ENCODE data around the gene MSH3.
"Not testable (repeated sequence)": the region's sequence is repeated elsewhere in the genome, so short reads cannot be mapped to it uniquely, and the experiment has no call there.

The MSH3 gene

DNA sequence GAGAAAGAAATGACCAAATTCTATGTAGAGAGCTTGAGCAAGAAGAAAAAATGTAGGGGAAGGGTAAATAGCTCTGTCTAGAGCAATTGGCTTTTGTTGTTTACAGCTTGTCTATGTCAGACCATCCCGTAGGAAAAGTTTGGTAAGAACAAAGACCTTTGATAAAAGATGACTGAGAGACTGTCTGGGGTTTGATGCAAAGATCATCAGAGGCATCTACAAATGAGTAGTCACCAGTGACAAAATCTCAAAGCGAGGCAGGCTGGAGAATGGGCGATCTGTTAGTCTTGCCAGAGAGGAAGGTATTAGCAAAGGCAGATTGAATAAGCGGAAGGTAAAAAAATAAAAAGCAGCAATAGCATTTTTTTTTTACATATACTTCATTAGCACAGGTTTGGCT, 180.7 kb downstream of the MSH3 start:
- H3K4me1 ChIP-seq (ENCODE audit: insufficient read depth, low read length): no peaks in the 10 kb centered on the region
- H3K9me3 ChIP-seq (ENCODE audit: low read length): no peaks in the 10 kb centered on the region
- no peak overlapping the region for H2AFZ ChIP-seq (ENCODE audit: low read depth, low read length)
- no peaks in the 10 kb centered on the region for H3K36me3 ChIP-seq (ENCODE audit: insufficient read depth, low read length)
- H3K27me3 ChIP-seq (ENCODE audit: insufficient read depth, low read length): no peaks in the 10 kb centered on the region
- no peak overlapping the region for H3K4me3 ChIP-seq (ENCODE audit: low read length)

DNA sequence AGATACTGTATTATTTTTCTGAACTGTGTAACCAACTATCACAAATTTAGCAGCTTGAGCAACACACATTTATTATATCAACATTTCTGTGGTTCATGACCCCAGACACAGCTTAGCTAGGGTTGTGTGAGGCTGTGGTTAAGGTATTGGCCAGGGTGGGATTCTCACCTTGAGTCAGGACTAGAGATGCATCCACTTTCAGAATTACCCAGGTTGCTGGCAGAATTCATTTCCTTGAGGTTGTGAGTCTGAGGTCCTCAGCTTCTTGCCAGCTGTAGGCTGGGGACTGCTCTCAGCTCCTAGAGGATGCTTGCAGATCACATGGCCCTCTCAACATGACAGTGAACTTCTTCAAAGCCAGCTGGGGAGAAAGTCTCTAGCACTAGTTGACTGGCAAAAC, 183.2 kb downstream of the MSH3 start:
- no peaks in the 10 kb centered on the region for H3K4me1 ChIP-seq (ENCODE audit: insufficient read depth, low read length)

DNA sequence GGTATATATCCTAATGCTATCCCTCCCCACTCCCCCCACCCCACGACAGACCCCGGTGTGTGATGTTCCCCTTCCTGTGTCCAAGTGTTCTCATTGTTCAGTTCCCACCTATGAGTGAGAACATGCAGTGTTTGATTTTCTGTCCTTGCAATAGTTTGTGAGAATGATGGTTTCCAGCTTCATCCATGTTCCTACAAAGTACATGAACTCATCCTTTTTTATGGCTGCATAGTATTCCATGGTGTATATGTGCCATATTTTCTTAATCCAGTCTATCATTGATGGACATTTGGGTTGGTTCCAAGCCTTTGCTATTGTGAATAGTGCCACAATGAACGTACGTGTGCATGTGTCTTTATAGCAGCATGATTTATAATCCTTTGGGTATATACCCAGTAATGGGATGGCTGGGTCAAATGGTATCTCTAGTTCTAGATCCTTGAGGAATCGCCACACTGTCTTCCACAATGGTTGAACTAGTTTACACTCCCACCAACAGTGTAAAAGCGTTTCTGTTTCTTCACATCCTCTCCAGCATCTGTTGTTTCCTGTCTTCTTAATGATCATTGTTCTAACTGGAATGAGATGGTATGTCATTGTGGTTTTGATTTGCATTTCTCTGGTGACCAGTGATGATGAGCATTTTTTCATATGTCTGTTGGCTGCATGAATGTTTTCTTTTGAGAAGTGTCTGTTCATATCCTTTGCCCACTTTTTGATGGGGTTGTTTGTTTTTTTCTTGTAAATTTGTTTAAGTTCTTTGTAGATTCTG, 186.8 kb downstream of the MSH3 start:
- H3K36me3 ChIP-seq (ENCODE audit: insufficient read depth, low read length); H3K27me3 ChIP-seq (ENCODE audit: insufficient read depth, low read length); H3K9me3 ChIP-seq (ENCODE audit: low read length); H3K4me1 ChIP-seq (ENCODE audit: insufficient read depth, low read length); H2AFZ ChIP-seq (ENCODE audit: low read depth, low read length); H3K4me3 ChIP-seq (ENCODE audit: low read length): not testable (repeated sequence)

More for the DNA sequence above, 183.2 kb downstream of the MSH3 start:
- no peaks in the 10 kb centered on the region for H3K9me3 ChIP-seq (ENCODE audit: low read length)
- no peak overlapping the region for H3K4me3 ChIP-seq (ENCODE audit: low read length)
- no peaks in the 10 kb centered on the region for H3K36me3 ChIP-seq (ENCODE audit: insufficient read depth, low read length)
- H3K27me3 ChIP-seq (ENCODE audit: insufficient read depth, low read length): no peaks in the 10 kb centered on the region
- H2AFZ ChIP-seq (ENCODE audit: low read depth, low read length): no peak overlapping the region

DNA sequence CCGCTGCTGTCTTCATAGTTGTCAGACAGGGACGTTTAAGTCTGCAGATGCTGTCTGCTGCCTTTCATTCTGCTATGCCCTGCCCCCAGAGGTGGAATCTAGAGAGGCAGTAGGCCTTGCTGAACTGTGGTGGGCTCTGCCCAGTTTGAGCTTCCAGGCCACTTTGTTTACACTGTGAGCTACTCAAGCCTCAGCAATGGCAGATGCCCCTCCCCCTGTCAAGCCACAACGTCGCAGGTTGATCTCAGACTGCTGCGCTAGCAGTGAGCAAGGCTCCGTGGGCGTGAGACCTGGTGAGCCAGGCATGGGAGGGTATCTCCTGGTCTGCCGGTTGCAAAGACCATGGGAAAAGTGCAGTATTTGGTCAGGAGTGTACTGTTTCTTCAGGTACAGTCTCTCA, 192.0 kb downstream of the MSH3 start:
- H3K27me3 ChIP-seq (ENCODE audit: insufficient read depth, low read length); H3K9me3 ChIP-seq (ENCODE audit: low read length); H3K36me3 ChIP-seq (ENCODE audit: insufficient read depth, low read length); H2AFZ ChIP-seq (ENCODE audit: low read depth, low read length); H3K4me1 ChIP-seq (ENCODE audit: insufficient read depth, low read length); H3K4me3 ChIP-seq (ENCODE audit: low read length): not testable (repeated sequence)

DNA sequence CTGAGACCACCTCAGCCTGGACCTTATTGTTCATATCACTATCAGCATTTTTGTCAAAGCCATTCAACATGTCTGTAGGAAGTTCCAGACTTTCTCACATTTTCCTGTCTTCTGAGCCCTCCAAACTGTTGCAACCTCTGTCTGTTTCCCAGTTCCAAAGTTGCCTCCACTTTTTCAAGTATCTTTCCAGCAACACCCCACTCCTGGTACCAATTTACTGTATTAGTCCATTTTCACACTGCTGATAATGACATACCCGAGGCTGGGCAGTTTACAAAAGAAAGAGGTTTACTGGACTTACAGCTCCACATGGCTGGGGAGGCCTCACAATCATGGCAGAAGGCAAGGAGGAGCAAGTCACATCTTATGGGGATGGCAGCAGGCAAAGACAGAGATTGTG, 195.7 kb downstream of the MSH3 start:
- not testable (repeated sequence) for H3K27me3 ChIP-seq (ENCODE audit: insufficient read depth, low read length); H3K4me1 ChIP-seq (ENCODE audit: insufficient read depth, low read length); H2AFZ ChIP-seq (ENCODE audit: low read depth, low read length); H3K36me3 ChIP-seq (ENCODE audit: insufficient read depth, low read length); H3K9me3 ChIP-seq (ENCODE audit: low read length); H3K4me3 ChIP-seq (ENCODE audit: low read length)

DNA sequence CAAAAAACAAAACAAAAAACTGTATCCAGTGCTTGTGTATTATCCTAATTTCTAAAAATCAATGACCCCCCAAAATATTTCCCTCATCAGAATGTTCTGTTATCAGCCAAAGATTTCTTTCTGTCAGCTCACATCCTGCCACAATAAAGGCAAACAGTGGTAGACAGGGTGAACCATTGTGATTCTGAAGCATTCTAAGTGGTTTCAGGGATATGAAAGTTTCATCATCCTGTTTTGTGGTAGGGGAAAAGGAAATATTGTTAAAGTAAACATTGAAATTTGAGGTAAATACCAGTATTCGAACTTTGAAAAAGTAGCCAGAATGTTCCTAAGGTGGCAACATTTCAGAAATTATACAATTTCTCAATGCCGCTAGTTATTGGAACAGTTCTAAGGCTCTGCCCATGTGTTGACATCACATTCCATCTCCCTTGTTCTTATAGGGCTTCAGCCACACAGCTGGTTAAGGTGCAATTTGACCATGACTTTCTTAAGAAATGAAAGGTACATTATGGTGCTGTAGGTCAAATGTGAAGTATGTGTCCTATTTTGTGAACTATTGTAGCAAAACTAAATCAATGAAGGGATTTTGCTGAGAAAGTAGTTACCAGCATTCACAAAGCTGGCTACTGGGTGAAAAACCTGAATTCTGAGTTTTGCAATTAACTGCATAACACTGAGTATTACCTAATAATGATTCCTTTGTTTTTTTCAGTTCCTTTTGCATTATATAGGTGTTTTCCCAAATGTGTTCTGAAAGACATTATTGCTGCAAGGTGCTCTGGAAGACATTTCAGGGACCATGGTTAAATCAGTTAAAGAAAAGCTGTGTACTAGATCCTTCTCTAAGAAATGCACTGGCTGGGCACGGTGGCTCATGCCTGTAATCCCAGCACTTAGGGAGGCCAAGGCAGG, 198.1 kb downstream of the MSH3 start:
- Histone ChIP-seq H3K4me3 (ENCODE audit: low read length) (no peak overlapping the region), H3K4me1 (ENCODE audit: insufficient read depth, low read length) (no peaks in the 10 kb centered on the region), H3K27me3 (ENCODE audit: insufficient read depth, low read length) (no peaks in the 10 kb centered on the region), H3K36me3 (ENCODE audit: insufficient read depth, low read length) (no peaks in the 10 kb centered on the region), H2AFZ (ENCODE audit: low read depth, low read length) (no peak overlapping the region), H3K9me3 (ENCODE audit: low read length) (peaks cover 2% of the 10 kb centered on the region)

DNA sequence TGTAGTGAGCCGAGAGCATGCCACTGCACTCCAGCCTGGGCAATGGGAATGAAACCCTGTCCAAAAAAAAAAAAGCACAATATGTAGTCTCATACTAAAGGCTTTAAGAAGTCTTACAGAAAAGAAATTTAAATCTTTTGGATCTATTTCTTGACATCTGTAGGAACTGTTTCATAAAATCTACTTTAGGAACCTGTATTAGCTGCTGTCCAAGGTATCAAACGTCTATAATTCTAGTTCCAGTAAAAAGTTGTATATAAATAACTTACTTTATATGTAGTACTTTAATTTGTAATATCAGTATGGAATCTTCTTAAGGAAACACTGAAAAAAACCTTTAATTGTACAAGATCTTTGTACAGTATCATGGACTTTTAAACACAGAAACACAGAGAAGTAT, 199.0 kb downstream of the MSH3 start:
- no peak overlapping the region for H2AFZ ChIP-seq (ENCODE audit: low read depth, low read length)
- H3K27me3 ChIP-seq (ENCODE audit: insufficient read depth, low read length): no peaks in the 10 kb centered on the region
- no peaks in the 10 kb centered on the region for H3K36me3 ChIP-seq (ENCODE audit: insufficient read depth, low read length)
- no peaks in the 10 kb centered on the region for H3K4me1 ChIP-seq (ENCODE audit: insufficient read depth, low read length)
- H3K4me3 ChIP-seq (ENCODE audit: low read length): no peak overlapping the region
- H3K9me3 ChIP-seq (ENCODE audit: low read length): peaks cover 2% of the 10 kb centered on the region

DNA sequence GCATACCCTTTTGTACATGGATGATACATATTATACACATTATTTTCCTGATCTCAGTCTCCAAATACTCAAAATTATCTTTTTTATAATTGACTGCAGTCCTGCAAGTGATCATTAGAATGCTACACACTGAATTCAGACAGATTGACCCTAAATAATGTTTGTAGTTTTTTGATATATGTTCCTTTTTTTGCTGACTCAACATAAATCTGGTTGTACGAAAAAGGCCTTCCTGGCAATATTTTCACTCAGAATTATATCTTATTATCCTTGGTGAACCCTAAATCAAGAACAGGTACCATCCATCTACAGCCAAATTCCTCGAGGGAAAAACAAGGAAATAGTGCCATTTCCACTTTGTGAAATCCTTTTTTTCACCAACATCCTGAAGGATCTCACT, 200.1 kb downstream of the MSH3 start:
- Histone ChIP-seq H3K4me3 (ENCODE audit: low read length) (no peak overlapping the region), H2AFZ (ENCODE audit: low read depth, low read length) (no peak overlapping the region), H3K4me1 (ENCODE audit: insufficient read depth, low read length) (no peaks in the 10 kb centered on the region), H3K36me3 (ENCODE audit: insufficient read depth, low read length) (no peaks in the 10 kb centered on the region), H3K27me3 (ENCODE audit: insufficient read depth, low read length) (no peaks in the 10 kb centered on the region), H3K9me3 (ENCODE audit: low read length) (peaks cover 4% of the 10 kb centered on the region)

DNA sequence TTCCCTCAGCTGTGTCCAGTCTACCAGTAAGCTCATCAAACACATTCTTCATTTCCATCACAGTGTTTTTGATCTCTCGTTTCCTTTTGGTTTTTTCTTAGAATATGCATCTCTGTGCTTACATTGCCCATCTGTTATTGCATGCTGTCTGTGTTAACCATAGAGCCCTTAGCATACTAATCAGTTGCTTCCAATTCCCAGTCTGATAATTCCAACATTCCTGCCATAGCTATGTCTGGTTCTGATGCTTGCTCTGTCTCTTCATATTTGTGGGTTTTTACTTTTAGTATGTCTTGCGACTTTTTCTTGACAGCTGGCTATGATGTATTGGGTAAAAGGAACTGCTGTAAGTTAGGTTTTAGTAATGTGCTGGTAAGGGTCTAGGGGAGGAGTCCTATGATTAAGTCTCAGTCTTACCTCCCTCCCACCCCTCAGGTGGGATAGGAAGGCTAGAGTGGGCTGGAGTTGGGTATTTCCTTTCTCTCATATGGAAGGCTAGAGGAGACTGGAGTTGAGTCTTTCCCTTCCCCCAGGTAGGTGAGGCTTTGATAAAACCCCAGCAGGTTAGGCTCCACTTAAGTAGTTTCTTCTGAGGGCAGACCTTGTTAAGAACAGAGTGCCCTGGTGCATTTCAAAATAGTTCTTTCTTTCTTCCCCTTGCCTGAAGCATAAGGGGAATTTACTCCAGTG, 206.6 kb downstream of the MSH3 start:
- H3K4me3 ChIP-seq (ENCODE audit: low read length): no peak overlapping the region
- H3K27me3 ChIP-seq (ENCODE audit: insufficient read depth, low read length): no peaks in the 10 kb centered on the region
- no peak overlapping the region for H2AFZ ChIP-seq (ENCODE audit: low read depth, low read length)
- peaks cover 3% of the 10 kb centered on the region for H3K9me3 ChIP-seq (ENCODE audit: low read length)
- H3K36me3 ChIP-seq (ENCODE audit: insufficient read depth, low read length): peaks cover 5% of the 10 kb centered on the region
- no peaks in the 10 kb centered on the region for H3K4me1 ChIP-seq (ENCODE audit: insufficient read depth, low read length)

DNA sequence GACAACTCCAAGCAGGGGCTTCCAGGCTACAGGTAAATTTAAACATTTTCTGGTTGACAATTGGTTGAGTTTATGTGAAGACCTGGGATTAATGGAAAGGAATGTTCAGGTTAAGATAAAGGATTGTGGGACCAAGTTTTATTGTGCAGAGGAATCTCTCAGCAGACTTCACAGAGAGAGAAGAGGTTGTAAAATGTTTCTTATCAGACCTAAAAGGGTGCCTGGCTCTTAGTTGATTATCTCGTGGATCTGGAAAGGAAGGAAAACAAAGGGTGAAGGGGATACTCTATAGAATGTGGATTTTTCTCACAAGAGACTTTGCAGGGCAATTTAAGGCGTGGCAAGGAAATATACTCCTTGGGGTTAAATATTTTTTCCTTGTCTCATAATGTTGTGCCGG, 209.3 kb downstream of the MSH3 start:
- Histone ChIP-seq H3K4me3 (ENCODE audit: low read length) (no peak overlapping the region), H3K36me3 (ENCODE audit: insufficient read depth, low read length) (peaks cover 9% of the 10 kb centered on the region), H3K4me1 (ENCODE audit: insufficient read depth, low read length) (no peaks in the 10 kb centered on the region), H3K27me3 (ENCODE audit: insufficient read depth, low read length) (no peaks in the 10 kb centered on the region), H3K9me3 (ENCODE audit: low read length) (peaks cover 4% of the 10 kb centered on the region), H2AFZ (ENCODE audit: low read depth, low read length) (no peak overlapping the region)

DNA sequence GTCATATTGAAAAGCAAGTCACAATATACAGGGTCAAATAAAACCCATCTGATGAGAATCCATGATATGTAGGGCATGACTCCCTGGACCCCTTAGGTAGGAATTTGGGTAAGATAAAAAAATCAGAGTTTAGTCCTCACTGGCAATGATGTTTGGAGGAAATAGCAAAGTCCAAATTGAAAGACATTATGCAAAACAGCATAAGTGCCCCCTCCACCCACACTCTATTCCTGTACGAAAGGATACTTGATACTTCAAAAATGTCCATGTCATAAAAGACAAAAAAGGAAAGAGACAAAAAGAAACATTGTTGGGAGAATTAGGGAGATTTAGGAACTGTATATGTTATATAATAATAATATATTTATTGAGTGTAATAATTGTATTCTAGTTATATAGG, 209.7 kb downstream of the MSH3 start:
- Histone ChIP-seq H3K9me3 (ENCODE audit: low read length) (peaks cover 4% of the 10 kb centered on the region), H3K4me3 (ENCODE audit: low read length) (no peak overlapping the region), H3K27me3 (ENCODE audit: insufficient read depth, low read length) (no peaks in the 10 kb centered on the region), H3K4me1 (ENCODE audit: insufficient read depth, low read length) (no peaks in the 10 kb centered on the region), H3K36me3 (ENCODE audit: insufficient read depth, low read length) (peaks cover 9% of the 10 kb centered on the region), H2AFZ (ENCODE audit: low read depth, low read length) (no peak overlapping the region)

DNA sequence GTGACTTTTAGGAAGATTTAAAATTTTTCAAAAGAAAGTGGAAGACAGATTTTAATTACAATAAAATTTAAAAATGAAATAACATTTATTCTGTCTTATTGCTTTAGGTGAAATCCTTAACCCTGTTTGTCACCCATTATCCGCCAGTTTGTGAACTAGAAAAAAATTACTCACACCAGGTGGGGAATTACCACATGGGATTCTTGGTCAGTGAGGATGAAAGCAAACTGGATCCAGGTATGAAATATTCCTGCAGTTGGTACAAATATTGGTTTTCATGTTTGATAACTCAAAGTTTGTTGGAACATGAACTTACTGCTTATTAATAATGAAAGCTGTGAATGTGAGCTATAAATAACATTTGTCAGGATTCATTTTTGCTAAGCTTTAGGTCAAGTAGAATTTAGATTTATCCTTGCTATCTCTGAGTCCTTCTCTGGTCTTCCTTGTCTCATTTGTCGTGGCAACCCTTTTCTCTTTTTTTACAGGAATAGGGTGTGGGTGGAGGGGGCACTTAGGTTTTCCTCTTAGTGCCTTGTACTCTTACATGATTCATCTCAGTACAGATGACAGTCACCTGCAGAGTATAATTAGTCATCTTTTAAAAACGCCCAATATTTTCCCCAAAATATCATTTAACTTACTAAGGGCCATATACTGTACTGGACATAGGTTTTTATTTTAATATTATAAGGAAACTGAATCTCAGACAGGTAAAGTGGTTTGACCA, 210.4 kb downstream of the MSH3 start:
- peaks cover 11% of the 10 kb centered on the region for H3K36me3 ChIP-seq (ENCODE audit: insufficient read depth, low read length)
- H3K9me3 ChIP-seq (ENCODE audit: low read length): peaks cover 4% of the 10 kb centered on the region
- no peaks in the 10 kb centered on the region for H3K27me3 ChIP-seq (ENCODE audit: insufficient read depth, low read length)
- no peak overlapping the region for H3K4me3 ChIP-seq (ENCODE audit: low read length)
- no peaks in the 10 kb centered on the region for H3K4me1 ChIP-seq (ENCODE audit: insufficient read depth, low read length)
- H2AFZ ChIP-seq (ENCODE audit: low read depth, low read length): no peak overlapping the region
